ENCODE data around the gene ZRANB2. TPM values are rescaled to one million over a fixed set of nuclear protein-coding genes. Genes with fewer than 3 reads are reported as not detected.

Gene ZRANB2
- total RNA-seq, 2 experiments from 2014 or later = 102 TPM

DNA sequence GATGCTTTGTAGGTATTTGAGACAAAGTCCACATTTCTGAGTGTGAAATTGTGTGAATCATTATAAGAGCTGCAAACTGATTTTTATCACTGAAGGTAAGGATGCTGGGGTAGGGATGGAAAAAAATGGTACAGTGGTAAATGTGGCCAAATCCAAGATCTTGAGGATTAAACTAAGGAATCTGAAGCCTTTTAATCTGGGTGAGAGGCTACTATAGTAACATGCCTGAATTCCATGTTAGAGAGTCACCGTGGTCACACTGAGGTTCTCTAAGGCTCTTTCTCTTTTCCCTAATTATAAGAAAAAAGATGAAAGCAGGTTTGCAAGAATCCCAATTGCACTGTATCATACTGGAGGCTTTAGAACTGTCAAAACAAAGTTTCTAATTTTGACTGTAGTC, 50.8 kb downstream of the ZRANB2 start:
- Mint-ChIP-seq H3K36me3 (ENCODE audit: low read depth) (no peaks in the 10 kb centered on the region), H3K4me1 (ENCODE audit: low read depth) (no peaks in the 10 kb centered on the region), H3K4me3 (no peak overlapping the region), H3K9me3 (no peaks in the 10 kb centered on the region), H3K27ac (no peak overlapping the region), H3K27me3 (peaks cover 28% of the 10 kb centered on the region)
- H3K27ac ChIP-seq (ENCODE audit: low read depth in 1 of 2, low read length in 2 of 2) = no peak overlapping the region
- CTCF ChIA-PET = no interaction called here
- peaks cover 0 to 5% of the 10 kb centered on the region in 2 experiments for H3K27me3 ChIP-seq (ENCODE audit: control insufficient read depth in 1 of 2, insufficient read depth in 2 of 2, low read length in 2 of 2)
- intact Hi-C loops (cut with DNase I, micrococcal nuclease) = no loop called here
- H3K4me3 ChIP-seq (ENCODE audit: low read length) = no peak overlapping the region
- ATAC-seq (ENCODE audit: poor library complexity) = no peak
- no peaks in the 10 kb centered on the region for H3K36me3 ChIP-seq (ENCODE audit: insufficient read depth, low read length)
- no peaks in the 10 kb centered on the region for H3K9me3 ChIP-seq (ENCODE audit: control insufficient read depth in 1 of 2, insufficient read depth in 1 of 2, low read length in 2 of 2)
- TF ChIP-seq, protein P1, sequence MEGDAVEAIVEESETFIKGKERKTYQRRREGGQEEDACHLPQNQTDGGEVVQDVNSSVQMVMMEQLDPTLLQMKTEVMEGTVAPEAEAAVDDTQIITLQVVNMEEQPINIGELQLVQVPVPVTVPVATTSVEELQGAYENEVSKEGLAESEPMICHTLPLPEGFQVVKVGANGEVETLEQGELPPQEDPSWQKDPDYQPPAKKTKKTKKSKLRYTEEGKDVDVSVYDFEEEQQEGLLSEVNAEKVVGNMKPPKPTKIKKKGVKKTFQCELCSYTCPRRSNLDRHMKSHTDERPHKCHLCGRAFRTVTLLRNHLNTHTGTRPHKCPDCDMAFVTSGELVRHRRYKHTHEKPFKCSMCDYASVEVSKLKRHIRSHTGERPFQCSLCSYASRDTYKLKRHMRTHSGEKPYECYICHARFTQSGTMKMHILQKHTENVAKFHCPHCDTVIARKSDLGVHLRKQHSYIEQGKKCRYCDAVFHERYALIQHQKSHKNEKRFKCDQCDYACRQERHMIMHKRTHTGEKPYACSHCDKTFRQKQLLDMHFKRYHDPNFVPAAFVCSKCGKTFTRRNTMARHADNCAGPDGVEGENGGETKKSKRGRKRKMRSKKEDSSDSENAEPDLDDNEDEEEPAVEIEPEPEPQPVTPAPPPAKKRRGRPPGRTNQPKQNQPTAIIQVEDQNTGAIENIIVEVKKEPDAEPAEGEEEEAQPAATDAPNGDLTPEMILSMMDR (IDR thresholded peaks at IDR 0.05) = no peak
- H3K4me1 ChIP-seq (ENCODE audit: insufficient read depth, low read length) = no peaks in the 10 kb centered on the region
- POLR2A ChIA-PET = no interaction called here
- no peak for DNase-seq

DNA sequence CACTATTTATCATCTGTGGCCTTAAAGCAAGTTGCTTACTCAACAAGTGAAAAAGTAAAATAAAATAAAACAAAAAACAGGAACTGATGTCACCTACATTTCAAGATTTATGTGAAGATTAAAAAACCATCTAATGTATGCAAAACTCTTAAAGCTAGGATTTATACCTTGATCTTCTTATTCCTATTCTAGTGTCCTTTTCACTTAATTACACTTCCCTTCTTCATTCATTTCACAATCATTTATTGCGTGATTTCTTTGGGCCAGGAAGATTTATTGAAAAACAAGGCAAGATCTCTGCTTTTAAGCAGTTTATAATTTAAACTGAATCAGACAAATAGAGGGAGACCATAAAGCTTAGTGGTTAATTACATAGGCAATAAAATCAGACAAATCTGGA, 51.9 kb downstream of the ZRANB2 start:
- ATAC-seq (ENCODE audit: poor library complexity) (no peak), DNase-seq (no peak)
- Histone ChIP-seq H3K4me1 (ENCODE audit: insufficient read depth, low read length) (no peaks in the 10 kb centered on the region), H3K36me3 (ENCODE audit: insufficient read depth, low read length) (no peaks in the 10 kb centered on the region), H3K27ac (ENCODE audit: low read depth in 1 of 2, low read length in 2 of 2) (no peak overlapping the region), H3K27me3 (ENCODE audit: control insufficient read depth in 1 of 2, insufficient read depth in 2 of 2, low read length in 2 of 2) (peaks cover 0 to 5% of the 10 kb centered on the region in 2 experiments), H3K9me3 (ENCODE audit: control insufficient read depth in 1 of 2, insufficient read depth in 1 of 2, low read length in 2 of 2) (no peaks in the 10 kb centered on the region), H3K4me3 (ENCODE audit: low read length) (no peak overlapping the region)
- Mint-ChIP-seq H3K27me3 (peaks cover 28% of the 10 kb centered on the region), H3K36me3 (ENCODE audit: low read depth) (no peaks in the 10 kb centered on the region), H3K4me3 (no peak overlapping the region), H3K27ac (no peak overlapping the region), H3K4me1 (ENCODE audit: low read depth) (no peaks in the 10 kb centered on the region), H3K9me3 (no peaks in the 10 kb centered on the region)
- intact Hi-C loops (cut with DNase I, micrococcal nuclease) = no loop called here
- POLR2A ChIA-PET = no interaction called here
- TF ChIP-seq, protein P1 (IDR thresholded peaks at IDR 0.05) = no peak
- CTCF ChIA-PET = no interaction called here

DNA sequence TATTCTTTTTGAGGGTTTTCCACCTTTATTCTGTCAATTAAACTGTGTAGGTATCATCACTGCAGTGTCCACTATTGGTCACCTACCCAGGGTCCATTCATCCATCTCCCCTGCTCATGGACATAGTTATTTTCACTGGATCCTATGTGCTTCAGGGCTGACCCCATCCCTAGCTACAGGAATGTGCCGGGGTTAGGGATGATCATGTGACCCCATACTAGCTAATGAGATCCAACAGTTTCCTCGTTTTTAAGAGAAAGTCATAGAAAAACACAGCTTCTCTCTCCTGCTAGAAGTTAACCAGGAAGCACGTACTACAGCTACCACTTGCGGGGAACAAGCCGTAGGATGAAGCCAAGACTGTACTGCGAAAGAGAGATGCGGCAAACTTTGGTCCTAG, 52.8 kb downstream of the ZRANB2 start:
- Mint-ChIP-seq H3K27ac (no peak overlapping the region), H3K4me3 (no peak overlapping the region), H3K4me1 (ENCODE audit: low read depth) (no peaks in the 10 kb centered on the region), H3K36me3 (ENCODE audit: low read depth) (no peaks in the 10 kb centered on the region), H3K27me3 (peaks cover 23% of the 10 kb centered on the region), H3K9me3 (no peaks in the 10 kb centered on the region)
- DNase-seq (no peak), ATAC-seq (ENCODE audit: poor library complexity) (no peak)
- H3K27me3 ChIP-seq (ENCODE audit: control insufficient read depth in 1 of 2, insufficient read depth in 2 of 2, low read length in 2 of 2) = peaks cover 0 to 5% of the 10 kb centered on the region in 2 experiments
- no peak overlapping the region for H3K4me3 ChIP-seq (ENCODE audit: low read length)
- no peak overlapping the region for H3K27ac ChIP-seq (ENCODE audit: low read depth in 1 of 2, low read length in 2 of 2)
- no peaks in the 10 kb centered on the region for H3K36me3 ChIP-seq (ENCODE audit: insufficient read depth, low read length)
- ChIA-PET POLR2A (no interaction called here), CTCF (no interaction called here)
- H3K9me3 ChIP-seq (ENCODE audit: control insufficient read depth in 1 of 2, insufficient read depth in 1 of 2, low read length in 2 of 2) = no peaks in the 10 kb centered on the region
- TF ChIP-seq, protein P1 (IDR thresholded peaks at IDR 0.05) = no peak
- intact Hi-C loops (cut with DNase I, micrococcal nuclease) = no loop called here
- no peaks in the 10 kb centered on the region for H3K4me1 ChIP-seq (ENCODE audit: insufficient read depth, low read length)

All from CD4-positive, alpha-beta T cell (primary cell).